ENCODE measurements around the gene SCN1A.

Gene SCN1A

GRCh38 chr2:166154685-166155338 lies 27.0 kb upstream of the SCN1A start:
- no peak for DNase-seq (ENCODE audit: low read depth in 1 of 2, low spot score in 1 of 2)
- no peak overlapping the region for H3K27ac ChIP-seq (replicated peaks)
- H3K4me3 ChIP-seq (replicated peaks; ENCODE audit: insufficient read depth, low read length), result no peak overlapping the region
- no peak for TF ChIP-seq SPI1 (IDR thresholded peaks at IDR 0.05; ENCODE audit: borderline replicate concordance, low read depth)
- TF ChIP-seq, protein P1, sequence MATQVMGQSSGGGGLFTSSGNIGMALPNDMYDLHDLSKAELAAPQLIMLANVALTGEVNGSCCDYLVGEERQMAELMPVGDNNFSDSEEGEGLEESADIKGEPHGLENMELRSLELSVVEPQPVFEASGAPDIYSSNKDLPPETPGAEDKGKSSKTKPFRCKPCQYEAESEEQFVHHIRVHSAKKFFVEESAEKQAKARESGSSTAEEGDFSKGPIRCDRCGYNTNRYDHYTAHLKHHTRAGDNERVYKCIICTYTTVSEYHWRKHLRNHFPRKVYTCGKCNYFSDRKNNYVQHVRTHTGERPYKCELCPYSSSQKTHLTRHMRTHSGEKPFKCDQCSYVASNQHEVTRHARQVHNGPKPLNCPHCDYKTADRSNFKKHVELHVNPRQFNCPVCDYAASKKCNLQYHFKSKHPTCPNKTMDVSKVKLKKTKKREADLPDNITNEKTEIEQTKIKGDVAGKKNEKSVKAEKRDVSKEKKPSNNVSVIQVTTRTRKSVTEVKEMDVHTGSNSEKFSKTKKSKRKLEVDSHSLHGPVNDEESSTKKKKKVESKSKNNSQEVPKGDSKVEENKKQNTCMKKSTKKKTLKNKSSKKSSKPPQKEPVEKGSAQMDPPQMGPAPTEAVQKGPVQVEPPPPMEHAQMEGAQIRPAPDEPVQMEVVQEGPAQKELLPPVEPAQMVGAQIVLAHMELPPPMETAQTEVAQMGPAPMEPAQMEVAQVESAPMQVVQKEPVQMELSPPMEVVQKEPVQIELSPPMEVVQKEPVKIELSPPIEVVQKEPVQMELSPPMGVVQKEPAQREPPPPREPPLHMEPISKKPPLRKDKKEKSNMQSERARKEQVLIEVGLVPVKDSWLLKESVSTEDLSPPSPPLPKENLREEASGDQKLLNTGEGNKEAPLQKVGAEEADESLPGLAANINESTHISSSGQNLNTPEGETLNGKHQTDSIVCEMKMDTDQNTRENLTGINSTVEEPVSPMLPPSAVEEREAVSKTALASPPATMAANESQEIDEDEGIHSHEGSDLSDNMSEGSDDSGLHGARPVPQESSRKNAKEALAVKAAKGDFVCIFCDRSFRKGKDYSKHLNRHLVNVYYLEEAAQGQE (IDR thresholded peaks at IDR 0.05; ENCODE audit: insufficient replicate concordance, low read depth), result no peak
- TF ChIP-seq, protein P2, sequence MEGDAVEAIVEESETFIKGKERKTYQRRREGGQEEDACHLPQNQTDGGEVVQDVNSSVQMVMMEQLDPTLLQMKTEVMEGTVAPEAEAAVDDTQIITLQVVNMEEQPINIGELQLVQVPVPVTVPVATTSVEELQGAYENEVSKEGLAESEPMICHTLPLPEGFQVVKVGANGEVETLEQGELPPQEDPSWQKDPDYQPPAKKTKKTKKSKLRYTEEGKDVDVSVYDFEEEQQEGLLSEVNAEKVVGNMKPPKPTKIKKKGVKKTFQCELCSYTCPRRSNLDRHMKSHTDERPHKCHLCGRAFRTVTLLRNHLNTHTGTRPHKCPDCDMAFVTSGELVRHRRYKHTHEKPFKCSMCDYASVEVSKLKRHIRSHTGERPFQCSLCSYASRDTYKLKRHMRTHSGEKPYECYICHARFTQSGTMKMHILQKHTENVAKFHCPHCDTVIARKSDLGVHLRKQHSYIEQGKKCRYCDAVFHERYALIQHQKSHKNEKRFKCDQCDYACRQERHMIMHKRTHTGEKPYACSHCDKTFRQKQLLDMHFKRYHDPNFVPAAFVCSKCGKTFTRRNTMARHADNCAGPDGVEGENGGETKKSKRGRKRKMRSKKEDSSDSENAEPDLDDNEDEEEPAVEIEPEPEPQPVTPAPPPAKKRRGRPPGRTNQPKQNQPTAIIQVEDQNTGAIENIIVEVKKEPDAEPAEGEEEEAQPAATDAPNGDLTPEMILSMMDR (IDR thresholded peaks at IDR 0.05; ENCODE audit: insufficient read depth, low read length), result no peak
- H3K27me3 ChIP-seq (ENCODE audit: insufficient read depth, poor library complexity, severe bottlenecking), result no peaks in the 10 kb centered on the region

GRCh38 chr2:166152064-166152463 lies 24.2 kb upstream of the SCN1A start:
- no peak for DNase-seq (ENCODE audit: low read depth in 1 of 2, low spot score in 1 of 2)
- TF ChIP-seq GABPA (IDR thresholded peaks at IDR 0.05; ENCODE audit: low read depth) (no peak), SPI1 (IDR thresholded peaks at IDR 0.05; ENCODE audit: borderline replicate concordance, low read depth) (no peak), POLR2AphosphoS5 (IDR thresholded peaks at IDR 0.05; ENCODE audit: low read depth) (no peak)
- TF ChIP-seq, protein P2 (IDR thresholded peaks at IDR 0.05; ENCODE audit: insufficient read depth, low read length), result no peak
- TF ChIP-seq, protein P1 (IDR thresholded peaks at IDR 0.05; ENCODE audit: insufficient replicate concordance, low read depth), result no peak
- Histone ChIP-seq H3K4me3 (replicated peaks; ENCODE audit: insufficient read depth, low read length) (no peak overlapping the region), H3K27me3 (ENCODE audit: insufficient read depth, poor library complexity, severe bottlenecking) (no peaks in the 10 kb centered on the region), H3K27ac (replicated peaks) (no peak overlapping the region)

- no peak for TF ChIP-seq POLR2AphosphoS5 (IDR thresholded peaks at IDR 0.05; ENCODE audit: low read depth)
- TF ChIP-seq, protein P2 (IDR thresholded peaks at IDR 0.05; ENCODE audit: insufficient read depth, low read length), result no peak
- TF ChIP-seq, protein P1 (IDR thresholded peaks at IDR 0.05; ENCODE audit: insufficient replicate concordance, low read depth), result no peak
- H3K4me3 ChIP-seq (replicated peaks; ENCODE audit: insufficient read depth, low read length), result no peak overlapping the region
- H3K27ac ChIP-seq (replicated peaks), result no peak overlapping the region
- H3K27me3 ChIP-seq (ENCODE audit: insufficient read depth, poor library complexity, severe bottlenecking), result no peaks in the 10 kb centered on the region
- DNase-seq (ENCODE audit: low read depth in 1 of 2, low spot score in 1 of 2), result no peak
Observed at GRCh38 chr2:166148500-166149400, 20.9 kb upstream of the SCN1A start.

All from HL-60 (cell line).